NCI-H748 (cell line): ENCODE data around the gene CATSPERD.
"Not testable (repeated sequence)": the region's sequence is repeated elsewhere in the genome, so short reads cannot be mapped to it uniquely, and the experiment has no call there.

Experiments
- DNase-seq: peaks from one replicate; lab custom pipeline; 2025; ENCODE audit not compliant: unreplicated experiment; lab: John Stamatoyannopoulos, UW

Gene CATSPERD

DNA sequence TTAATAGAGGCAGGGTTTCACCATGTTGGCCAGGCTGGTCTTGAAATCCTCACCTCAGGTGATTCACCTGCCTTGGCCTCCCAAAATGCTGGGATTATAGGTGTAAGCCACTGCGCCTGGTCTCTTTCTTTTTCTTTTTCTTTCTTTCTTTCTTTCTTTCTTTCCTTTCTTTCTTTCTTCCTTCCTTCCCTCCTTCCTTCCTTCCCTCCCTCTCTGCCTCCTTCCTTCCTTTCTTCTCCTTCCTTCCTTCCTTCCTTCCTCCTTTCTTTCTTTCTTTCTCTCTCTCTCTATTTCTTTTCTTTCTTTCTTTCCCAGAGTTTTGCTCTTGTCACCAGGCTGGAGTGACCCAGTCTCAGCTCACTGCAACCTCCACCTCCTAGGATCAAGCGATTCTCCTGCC lies 12.7 kb downstream of the CATSPERD start:
- not testable (repeated sequence) for DNase-seq

DNA sequence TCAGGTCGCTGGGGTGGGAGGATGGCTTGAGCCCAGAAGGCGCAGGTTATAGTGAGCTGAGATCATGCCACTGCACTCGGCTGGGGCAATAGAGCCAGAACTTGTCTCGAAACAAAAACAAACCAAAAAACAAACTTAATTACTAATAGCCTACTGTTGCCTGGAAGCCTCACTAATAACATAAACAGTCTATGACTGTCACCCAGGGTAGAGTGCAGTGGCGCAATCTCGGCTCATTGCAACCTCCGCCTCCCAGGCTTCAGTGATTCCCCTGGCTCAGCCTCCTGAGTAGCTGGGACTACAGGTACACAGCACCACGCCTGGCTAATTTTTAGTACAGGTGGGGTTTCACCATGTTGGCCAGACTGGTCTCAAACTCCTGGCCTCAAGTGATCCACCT lies 18.0 kb downstream of the CATSPERD start:
- no peak for DNase-seq

DNA sequence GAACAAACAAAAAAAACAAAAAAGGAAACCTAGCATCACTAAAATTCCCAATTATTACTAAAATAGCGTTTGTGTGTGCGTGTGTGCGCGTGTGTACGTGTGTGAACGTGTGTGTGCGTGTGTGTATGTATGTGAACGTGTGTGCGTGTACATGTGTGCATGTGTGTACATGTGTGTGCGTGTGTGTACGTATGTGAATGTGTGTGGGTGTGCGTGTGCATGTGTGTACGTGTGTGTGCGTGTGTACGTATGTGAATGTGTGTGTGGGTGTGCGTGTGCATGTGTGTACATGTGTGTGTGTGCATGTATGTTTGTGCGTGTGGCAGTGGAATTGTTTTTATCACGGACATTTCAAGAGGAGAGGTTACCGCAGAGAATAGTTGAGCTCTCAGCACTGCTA lies 21.6 kb downstream of the CATSPERD start:
- DNase-seq, result no peak

DNA sequence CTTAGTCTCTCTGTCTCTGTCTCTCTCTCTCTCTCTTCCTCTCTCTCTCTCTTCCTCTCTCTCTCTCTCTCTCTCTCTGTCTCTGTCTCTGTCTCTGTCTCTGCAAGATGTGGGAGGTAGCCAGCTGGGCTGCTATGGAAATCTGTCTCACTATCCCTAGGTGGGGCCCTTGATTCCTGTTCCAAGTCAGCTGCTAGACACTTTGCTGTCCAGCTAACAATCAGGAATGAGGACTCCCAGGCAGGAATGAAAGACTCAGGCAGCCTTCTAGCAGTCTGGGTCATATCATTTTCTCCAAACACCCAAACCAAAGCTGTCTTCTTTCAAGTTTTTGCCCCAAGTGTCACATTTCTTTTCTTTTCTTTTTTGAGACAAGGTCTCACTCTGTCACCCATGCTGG lies 23.2 kb downstream of the CATSPERD start:
- DNase-seq, result no peak

DNA sequence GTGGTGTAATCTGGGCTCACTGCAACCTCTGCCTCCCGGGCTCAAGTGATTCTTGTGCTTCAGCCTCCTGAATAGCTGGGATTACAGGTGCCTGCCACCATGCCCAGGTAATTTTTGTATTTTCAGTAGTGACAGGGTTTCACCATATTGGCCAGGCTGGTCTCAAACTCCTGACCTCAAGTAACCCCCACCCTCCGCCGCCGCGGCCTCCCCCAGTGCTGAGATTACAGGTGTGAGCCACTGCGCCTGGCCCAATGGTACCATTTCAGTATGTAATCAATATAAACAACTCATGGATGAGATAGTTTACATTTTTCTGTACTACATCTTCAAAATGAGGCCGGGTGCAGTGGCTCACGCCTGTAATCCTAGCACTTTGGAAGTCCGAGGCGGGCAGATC lies 24.6 kb downstream of the CATSPERD start:
- DNase-seq, result not testable (repeated sequence)

DNA sequence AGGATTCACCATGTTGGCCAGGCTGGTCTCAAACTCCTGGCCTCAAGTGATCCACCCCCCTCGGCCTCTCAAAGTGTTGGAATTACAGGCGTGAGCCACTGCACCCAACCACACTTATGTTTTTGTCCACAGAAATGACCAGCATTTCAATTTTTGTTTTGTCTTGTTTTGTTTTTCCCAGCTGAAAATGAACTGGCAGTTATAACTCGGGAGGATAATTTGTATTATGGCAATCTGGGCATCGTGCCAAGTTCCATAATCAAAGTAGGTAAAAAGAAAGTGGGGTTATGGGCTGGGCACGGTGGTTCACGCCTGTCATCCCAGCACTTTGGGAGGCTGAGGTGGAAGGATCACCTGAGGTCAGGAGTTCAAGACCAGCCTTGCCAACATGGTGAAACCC lies 28.5 kb downstream of the CATSPERD start:
- DNase-seq, result peak; percentile 39

DNA sequence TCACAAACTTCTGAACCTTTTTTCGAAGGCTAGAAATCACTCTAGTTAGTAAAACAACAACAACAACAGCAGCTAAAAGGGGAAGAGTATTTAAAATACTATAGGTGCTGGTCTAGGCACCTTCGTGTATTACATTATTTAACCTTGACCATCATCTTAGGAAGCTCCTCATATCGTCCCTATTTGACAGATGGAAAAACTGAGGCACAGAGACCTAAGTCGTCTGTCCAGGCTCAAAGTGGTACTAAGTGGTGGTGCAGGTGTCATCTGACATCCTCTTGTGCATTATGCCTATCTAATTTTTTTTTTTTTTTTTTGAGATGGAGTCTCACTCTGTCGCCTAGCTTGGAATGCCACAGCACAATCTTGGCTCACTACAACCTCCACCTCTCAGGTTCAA lies 29.1 kb downstream of the CATSPERD start:
- DNase-seq, result no peak

DNA sequence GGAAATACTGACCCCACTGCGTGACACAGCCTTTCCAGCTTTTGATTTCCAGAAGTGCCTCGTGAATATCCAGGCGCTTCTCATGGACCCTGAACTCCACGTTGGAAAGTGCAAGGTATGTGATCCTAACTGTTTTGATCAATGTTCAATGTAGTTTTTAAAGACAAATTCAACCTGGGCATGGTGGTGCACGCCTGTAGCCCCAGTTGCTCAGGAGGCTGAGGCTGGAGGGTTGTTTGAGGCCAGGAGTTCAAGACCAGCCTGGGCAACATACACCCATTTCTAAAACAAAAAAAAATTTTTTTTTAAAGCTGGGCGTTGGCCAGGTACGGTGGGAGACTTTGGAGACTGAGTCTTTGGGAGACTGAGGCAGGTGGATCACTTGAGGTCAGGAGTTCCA lies 31.3 kb downstream of the CATSPERD start:
- DNase-seq, result no peak

GRCh38 chr19:5753743-5754142 lies 33.3 kb downstream of the CATSPERD start:
- no peak for DNase-seq

DNA sequence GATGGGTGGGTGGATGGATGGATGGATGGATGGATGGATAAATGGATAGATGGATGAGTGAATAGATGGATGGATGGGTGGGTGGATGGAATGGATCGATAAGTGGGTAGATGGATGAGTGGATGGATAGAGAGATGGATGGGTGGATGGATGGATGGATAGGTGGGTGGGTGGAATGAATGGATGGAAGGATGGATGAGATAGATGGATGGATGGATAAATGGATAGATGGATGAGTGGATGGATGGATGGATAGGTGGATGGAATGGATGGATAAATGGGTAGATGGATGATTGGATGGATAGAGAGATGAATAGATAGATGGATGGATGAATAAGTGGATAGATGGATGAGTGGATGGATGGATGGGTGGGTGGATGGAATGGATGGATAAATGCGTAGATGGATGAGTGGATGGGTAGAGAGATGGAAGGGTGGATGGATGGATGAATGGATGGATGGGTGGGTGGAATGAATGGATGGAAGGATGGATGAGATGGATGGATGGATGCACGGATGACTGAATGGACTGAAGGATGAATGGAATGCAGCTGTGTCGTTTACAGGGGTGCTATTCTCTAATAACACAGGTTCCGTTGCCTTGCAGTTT lies 42.3 kb downstream of the CATSPERD start:
- DNase-seq, result no peak

DNA sequence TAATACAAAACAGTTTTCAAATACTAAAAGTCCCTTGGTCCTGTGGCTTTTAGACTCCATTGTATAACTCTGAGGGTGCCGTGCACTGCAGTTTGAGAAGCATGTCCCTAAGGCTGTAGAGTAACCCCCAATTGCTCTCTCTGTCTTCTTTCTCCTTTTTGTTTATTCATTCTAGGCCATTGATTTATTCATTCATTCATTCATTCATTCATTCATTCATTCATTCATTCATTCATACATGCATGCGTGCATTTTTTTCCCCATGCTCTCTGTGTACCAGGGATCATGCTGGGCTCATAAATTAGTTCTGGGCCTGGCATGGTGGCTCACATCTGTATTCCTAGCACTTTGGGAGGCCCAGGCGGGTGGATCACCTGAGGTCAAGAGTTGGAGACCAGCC lies 44.8 kb downstream of the CATSPERD start:
- DNase-seq, result no peak

- DNase-seq, result no peak
These were observed 47.5 kb downstream of the CATSPERD start for GRCh38 chr19:5767949-5768348.

GRCh38 chr19:5772416-5772815 lies 52.0 kb downstream of the CATSPERD start:
- no peak for DNase-seq

- DNase-seq, result no peak
These were observed 52.8 kb downstream of the CATSPERD start for GRCh38 chr19:5773276-5773675.

DNA sequence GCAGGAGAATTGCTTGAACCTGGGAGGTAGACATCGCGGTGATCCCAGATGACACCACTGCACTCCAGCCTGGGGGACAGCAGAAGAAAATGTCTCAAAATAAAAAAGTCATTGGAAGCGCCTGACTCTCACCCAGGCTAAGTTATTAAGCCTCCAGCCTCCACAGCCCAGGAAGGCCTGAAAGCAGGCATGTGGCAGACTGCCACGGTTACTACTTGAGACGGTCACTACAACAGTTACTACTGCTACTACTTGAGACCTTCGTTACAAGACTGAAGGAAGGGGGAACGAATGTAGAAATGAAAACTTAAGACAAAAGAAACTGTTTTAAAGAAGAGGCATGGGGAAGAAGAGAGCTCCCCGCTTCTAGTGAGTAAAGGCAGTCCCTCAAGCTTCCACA lies 54.5 kb downstream of the CATSPERD start:
- DNase-seq, result no peak

- DNase-seq, result no peak
These were observed 55.4 kb downstream of the CATSPERD start for GRCh38 chr19:5775668-5776309.

- DNase-seq, result no peak
These were observed 58.0 kb downstream of the CATSPERD start for GRCh38 chr19:5778402-5778801.

DNA sequence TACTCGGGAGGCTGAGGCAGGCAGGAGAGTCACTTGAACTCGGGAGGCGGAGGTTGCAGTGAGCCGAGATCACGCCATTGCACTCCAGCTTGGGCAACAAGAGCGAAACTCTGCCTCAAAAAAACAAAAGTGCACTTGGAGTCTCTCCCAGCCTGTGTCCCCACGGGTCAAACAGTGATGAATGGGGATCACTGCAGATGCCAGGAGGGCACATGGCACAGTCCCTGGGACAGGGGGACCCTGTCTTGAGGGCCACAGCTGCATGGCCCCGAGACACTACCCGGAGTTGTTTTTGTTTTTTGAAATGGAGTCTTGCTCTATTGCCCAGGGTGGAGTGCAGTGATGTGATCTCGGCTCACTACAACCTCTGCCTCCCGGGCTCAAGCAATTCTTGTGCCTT lies 60.5 kb downstream of the CATSPERD start:
- not testable (repeated sequence) for DNase-seq

DNA sequence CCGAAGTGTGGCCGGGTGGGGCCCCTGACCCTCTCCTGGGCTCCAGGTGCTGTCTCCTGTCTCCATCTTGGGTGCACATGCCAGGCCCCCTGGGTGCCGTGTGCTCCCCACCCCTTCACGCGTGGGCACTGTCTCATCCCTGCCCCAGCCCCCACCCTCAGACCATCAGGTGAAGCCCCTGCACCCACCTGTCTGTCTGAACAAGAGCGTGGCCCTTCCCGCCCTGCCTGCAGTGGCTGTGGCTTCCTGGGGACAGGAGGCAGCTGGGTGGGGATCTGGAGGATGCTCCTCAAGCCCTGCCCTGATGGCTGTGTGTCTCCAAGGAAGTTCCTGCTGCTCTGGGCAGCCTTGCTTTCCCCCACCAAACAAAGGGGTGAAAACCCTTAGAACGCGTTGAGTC lies 61.9 kb downstream of the CATSPERD start:
- DNase-seq, result no peak

GRCh38 chr19:5782945-5783919 lies 62.8 kb downstream of the CATSPERD start:
- DNase-seq, result no peak

DNA sequence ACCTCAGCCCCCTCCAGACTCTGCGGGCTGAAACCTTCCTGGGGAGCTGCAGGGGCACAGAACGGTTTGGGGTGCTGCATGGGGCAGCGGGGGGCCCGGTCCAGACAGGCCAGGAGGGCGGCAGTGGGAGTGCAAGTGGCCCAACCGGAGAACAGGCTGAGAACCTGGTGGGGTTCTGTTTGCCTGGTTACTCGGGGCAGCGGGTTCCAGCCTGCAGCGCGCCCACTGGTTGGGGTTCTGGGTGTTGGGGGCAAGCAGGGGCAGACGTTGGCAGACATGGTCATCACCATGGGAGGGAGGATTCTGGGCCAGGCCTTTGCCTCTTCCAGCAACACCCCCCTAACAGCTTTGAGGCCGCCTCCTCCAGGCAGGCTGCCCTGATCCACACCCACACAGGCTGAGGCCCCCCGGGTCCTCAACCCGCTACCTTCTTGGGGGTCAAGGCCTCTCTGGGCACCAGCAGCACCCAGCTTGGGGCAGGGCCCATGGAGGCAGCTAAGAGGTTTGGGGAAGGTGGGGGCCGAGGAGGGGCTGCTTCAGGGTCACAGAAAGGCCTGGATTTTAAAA lies 64.2 kb downstream of the CATSPERD start, which contains the start of gene PRR22:
Gene PRR22, minus strand, starts transcription at position 166 of the 567 bp plus-strand sequence. Its CDS starts 86 bp downstream, at position 80.
- DNase-seq, result no peak
